ENCODE measurements around the gene EFCAB6.

The EFCAB6 gene

DNA sequence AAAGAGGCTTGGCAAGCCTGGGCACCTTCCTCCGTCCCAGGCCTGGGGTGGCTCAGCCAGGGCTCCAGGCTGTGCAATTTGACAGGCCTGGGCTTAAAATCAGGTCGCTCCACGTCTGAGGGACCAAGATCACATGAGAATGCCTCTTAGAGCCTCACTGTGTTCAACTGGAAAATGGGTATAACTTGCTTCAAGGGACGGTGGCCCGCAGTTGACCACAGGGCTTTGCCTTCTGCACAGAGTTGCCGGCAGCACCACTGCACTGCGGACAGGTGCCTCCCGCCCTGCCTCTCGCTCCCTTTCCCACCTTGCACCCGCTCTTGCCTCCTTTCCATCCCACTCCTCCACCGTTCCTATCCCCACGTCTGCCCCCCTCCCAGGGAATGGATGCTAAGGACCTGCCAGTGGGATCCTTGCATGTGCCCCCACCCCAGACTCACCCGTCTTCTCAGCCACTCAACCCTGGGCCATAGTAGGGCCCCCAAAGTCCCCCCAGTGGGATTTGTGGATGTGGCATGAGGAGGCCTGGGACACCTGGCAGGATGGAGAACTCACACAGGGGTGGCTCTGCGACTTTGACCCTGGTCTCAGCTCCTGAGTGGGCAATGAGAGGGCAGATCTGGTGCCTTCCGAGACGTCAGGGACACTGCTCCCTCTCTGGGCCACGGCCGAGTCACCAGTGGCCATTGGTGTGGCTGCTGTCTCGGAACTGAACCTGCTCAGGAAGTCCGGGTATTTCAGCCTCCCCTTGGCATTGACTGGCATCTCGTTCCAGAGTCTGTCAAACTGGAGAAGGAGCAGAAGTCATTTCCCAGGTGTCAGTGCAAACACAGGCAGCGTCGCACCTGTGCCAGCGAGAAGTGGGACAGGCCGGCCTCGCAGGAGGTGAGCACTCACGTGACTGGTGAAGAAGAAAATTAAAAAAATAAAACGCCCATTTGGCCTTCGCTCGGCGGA lies 272.3 kb downstream of the EFCAB6 start:
- DNase-seq, result no peak

DNA sequence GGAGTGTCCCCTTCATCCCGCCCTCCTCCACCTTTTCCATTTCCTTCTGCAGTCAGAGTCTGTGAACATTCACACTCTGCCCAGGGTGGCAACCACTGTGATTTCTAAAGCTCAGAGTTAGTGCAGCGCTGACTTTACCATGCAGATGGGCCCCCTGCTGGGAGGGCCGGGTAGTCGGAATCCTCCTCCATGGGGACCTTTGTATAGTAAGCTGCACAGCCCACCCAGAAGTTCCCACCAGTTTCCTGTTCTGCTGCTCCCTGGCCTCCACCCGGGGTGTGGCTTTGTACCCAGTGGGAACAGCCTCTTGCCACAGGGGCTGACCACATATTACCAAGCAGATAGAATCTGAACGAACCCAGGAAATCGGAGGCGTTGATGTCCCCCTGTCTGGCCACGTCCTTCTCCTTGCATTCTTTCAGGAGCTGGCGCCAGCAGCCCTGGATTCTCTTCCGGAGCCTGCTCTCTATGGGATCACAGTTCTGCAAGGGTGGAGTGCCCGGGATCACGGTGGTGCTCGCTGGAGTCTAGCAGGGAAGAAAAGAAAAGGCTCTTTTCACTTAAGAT lies 275.0 kb downstream of the EFCAB6 start:
- no peak for DNase-seq

DNA sequence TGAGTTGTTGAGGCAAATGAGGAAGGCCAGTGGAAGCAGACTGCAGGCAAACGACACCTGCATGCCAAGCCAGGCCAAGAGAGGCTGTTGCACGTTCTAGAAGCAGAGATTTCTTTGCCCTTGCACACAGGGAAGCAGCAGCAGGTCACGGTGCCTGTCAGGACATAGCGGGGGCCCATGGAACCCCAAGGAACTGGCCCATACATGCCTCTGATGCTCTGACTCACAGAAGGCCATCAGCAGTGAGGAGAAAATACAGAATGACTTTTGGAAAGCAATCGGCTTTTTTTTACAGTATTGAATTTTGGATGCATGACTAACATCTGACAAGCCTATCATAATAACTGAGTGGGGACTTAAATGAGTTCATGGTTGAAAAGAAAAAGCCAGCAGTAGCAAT lies 276.4 kb downstream of the EFCAB6 start:
- no peak for DNase-seq

DNA sequence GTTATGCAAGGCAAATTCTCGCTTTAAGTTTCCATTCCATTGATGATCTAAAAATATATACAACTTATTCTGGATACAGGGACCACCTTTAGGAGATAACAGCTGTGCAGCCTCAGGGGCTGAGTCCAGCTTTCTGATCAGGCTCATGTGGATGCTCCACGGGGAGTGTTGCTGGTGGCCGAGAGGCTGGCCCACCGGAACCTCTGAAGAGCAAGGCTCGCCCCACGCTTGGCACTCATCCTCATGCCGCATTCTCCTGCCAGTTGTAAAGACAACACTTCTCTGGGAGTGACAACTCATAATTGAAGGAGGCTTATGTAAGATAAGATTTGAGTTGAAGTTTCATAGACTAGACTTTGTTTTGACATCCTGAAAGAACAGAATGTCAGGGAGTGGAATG lies 276.8 kb downstream of the EFCAB6 start:
- DNase-seq, result no peak

DNA sequence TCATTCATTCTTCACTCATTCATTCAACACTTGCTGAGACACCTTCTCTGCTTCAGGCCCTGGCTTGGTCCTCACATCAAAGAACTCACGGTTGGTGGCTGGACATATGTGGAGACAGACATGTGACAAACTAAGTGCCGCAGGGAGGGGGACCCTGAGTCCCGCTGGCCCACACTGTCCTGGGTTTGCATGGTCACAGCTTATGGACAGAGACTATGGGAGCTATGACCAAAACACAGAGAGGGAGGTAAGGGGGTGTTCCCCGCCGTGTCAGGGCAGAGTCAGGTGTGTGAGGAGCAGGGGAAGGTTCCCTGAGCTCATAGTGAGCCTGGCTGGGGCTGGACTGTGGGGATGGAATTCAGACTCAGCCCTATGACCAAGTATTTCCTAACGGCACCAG lies 277.2 kb downstream of the EFCAB6 start:
- no peak for DNase-seq

DNA sequence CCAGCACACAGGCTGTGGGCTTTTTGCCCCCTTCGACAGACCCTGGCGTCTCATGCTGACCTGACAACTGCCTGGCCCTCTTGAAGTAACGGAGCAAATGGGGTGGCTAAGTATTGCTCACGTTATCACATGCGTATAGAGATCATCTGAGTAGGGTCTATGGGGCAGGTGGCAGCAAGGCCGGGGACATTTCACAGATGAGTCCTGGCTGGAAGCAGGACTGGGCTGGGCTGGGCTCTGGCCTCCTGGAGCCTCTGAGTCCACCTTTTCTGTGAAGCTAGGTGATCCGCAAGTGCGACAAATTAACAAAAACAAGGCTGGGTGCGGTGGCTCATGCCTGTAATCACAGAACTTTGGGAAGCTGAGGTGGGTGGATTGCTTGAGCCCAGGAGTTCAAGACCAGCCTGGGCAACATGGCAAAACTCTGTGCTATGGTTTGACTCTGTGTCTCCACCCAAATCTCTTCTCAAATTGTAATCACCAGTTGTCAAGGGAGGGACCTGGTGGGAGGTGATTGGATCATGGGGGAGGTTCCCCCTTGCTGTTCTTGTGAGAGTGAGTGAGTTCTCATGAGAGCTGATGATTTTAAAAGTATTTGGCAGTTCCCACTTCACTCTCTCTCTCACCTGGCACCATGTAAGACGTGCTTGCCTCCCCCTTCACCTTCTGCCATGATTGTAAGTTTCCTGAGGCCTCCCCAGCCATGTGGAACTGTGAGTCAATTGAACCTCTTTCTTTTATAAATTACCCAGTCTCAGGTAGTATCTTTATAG lies 278.3 kb downstream of the EFCAB6 start:
- no peak for DNase-seq

DNA sequence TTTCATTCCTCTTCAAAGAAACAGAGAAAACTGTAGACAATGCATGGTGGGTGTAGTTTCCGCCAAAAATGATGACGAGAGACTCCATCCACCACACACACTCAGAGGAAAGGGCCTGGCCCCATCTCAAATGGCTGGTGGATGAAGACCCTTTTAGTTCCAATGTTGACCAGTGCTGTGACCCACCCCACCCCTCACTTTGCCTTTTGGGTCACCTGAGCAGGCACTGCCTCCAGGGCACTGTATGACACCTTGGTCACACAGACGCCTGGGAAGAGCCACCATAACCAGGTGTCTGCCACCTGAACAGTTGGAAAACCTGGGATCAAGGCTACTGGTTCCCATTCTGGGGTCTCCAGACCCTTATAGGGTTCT lies 279.0 kb downstream of the EFCAB6 start:
- no peak for DNase-seq

DNA sequence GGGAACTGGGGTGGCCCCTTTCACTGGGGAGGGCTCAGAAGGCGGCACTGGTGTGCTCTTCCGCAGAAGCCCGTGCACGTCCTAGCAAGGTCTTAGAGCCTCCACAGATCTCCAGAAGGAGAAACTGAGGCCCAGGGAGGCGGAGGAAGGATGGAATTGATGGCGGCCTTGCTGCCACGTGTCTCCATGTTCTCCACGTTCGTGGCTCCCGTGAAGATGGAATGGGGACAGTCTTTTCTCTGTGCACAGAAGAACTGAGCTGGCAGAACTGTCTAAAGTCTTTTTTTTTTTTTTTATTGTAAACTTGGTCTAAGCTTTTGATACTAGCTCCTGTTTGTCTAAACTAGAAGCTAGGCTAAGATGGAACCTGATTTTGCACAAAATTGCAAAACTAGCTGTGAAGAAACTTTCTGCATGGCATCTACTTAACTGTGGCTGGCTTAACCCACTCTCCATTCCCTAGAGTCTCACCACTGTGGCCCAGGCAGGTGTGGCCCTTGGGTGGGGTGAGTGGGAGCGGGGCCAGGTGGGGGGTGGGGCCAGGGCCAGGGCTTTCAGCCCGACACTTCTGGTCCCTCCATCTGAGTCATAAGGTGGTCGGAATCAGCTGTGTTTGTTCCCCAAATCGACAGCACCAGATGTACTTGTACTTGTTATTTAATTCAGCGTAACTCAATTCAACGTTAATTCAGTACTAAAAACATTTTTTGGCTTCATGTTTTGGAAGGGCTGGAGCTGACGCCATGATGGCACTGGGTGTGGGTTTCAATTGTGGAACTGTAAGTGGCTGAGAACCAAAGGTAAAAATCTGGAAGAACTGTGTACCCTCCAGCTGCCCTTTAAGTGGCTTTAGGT lies 279.6 kb downstream of the EFCAB6 start:
- no peak for DNase-seq

DNA sequence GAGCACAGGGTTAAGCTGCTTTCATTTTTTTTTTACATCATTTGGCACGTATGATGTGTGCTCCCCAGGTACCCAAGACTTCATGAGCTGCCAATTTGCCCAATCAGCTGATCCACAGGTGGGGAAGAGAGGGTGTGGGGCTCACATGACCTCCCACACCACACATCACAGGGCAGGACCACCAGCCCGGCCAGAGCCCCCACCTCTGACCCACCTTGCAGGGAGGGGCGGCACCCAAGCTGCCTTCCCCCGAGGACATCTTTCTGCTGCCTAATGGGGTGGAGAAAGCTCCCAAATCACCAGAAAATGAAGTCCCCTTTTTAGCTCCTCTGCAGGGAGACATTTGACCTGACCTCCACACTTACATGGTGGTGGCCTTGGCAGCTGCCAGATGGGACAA lies 280.5 kb downstream of the EFCAB6 start:
- no peak for DNase-seq

DNA sequence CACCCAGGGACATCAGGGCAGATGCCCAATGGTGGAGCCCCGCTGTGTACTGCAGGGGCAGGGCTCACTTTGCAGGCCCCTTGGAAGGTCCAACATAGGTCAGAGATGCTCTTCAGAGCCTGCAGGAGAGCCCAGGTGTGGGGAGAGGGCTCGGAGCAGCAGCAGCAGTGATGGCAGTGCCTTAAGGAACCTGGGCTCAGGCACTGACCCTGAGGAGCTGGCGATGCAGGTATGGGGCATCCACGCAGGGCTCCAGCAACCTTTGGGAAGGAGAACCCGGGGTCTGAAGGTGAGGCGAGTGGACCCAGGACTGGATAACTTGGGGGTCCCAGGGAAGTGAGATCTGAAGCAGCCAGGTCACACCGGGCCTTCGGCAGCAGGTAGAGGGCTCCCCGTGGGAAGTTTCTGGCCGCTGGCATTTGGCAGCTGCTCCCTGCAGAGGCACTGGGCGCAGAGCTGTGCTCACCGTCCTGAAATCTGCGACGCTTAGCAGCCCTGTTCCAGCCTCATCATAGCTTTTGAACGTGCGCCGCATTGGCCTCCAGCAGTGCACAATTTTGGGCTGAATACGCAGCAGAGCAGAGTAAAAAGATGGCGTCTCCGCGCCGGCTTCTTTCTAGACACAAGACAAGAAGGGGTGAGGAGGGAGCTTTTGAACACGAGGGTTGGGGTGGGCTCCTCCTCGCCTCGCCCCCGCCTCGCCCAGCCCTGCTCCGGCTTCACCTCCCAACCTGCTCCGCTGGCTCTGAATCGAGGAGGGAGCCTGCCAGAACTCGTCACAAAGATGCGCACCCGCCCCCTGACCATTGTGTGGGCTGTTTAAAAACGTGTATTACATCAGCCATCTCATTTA lies 281.5 kb downstream of the EFCAB6 start:
- DNase-seq, result no peak

DNA sequence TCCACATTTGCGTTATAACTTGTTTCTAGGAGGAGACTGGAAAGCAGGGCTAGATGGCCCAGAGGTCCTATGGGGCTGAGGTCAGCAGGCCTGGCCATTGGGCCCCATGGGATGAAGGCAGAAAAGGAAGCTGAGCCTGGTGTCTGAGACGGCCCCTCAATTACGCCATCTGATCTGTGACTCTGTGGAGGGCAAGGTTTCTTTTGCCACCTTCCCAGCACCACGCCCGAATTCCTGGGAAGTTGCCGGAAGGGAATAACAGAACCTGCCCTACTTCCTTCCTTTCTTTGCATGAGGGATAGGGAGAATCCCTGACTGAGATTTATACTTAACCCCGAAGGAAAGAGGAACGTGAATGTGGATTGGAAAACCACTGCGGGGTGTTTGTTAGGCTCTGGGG lies 282.2 kb downstream of the EFCAB6 start:
- DNase-seq, result no peak

DNA sequence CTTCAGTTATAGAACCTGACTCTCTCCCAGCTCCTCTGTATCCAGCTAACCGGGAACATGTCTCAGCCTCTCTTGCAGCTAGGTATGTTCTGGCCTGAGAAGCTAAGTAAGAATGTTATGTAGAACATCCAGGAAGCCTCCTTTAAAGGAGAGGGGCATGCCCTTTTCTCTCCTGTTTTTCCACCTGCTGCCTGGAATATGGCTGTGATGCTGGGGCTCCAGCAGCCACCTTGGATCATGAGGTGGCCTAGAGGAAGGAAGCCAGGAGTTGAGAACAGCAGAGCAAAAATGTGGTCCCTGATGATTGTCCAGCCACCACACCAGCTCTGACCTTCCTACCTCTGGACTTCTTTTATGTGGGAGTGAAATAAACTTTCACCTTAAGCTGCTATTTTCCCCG lies 282.6 kb downstream of the EFCAB6 start:
- DNase-seq, result no peak

DNA sequence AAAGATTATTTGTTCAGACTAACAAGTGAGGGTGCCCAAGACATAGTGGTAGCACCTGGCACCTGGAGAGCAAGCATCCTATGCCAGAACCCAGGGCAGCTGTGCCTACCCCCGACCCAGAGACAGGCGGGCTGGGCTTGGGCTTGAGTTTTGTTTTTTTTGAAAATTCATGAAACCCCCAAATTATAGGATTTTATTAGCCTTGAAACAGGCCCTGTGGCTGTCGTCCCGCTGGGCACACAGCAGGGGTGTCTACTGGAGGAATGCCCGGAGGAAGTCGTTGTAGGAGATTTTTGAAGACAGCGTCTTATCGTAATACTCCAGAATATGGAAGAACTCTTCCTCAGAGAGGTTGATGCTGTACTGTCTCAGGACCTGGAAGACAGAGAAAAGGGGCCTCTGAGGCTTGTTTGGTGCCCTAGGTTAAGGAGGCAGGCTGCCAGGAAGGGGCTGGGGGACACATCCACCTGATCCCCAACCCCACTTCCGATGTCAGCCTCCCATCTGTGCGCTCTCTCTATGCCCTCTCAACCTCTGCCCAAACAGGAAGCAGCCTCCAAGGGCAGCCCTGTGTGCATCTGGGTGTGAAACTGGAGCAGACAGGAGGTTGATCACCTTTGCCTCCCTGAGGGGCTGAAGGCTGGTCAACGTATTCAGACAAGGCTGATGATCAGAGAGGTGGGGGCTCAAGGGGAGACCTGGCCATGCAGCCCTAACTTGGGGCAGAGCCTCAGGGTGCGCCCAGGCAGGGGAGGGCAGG lies 283.3 kb downstream of the EFCAB6 start:
- no peak for DNase-seq

DNA sequence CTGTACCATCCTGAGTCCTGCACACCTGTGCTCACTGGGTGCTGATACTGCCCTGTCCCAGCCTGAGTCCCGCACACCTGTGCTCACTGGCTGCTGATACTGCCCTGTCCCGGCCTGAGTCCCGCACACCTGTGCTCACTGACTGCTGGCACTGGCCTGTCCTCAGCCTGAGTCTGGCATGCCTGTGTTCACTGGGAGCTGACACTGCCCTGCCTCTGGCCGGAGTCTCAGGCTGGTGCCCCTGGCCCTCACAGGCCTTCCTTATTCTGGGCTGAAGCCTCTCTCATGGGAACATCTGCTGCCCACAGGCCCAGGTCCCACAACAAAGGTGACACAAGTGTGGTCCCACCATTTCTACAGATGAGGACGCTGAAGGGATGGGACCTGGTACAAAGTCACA lies 285.2 kb downstream of the EFCAB6 start:
- DNase-seq, result no peak

DNA sequence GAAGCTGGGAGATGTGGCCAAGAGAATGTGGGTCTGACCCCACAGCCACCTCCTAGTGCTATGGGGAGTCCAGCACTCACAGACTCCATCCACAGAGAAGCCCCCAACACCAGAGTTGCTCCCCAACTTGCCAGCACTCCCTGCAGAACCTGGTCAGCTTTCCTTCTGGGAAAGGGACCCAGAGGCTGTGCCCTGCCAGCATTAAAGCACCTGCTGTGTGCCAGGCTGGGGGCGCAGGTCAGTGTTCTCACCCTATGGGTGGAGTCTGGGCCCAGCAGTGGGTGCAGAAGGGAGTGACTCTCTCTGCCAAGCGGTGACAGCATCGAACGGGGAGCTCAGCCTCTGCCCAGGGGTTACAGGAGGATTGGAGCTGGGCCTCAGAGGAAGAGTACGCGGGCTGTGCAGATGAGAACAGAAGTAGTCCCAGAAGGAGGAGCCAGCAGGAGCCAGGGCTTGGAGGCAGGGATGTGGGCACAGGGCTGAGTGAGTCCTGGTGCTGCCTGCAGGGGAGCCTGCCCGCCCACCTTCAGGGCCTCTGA lies 285.9 kb downstream of the EFCAB6 start:
- no peak for DNase-seq

DNA sequence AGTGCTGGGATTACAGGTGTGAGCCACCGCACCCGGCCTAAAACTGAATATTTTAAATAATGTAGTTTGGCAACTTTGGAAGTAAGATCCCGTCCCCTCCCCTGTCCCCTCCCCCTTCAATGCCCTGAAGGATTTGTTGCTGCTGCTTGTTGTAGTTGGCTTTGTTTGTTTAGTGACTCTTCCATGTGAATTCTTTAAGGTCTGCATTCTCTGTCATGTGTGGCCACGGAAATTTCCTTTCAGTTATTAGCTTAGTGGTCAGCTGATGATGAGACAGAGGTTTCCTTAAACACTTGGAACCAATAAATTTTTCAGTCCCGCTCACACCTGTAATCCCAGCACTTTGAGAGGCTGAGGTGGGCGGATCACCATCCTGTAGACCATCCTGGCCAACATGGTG lies 290.4 kb downstream of the EFCAB6 start:
- DNase-seq, result no peak

DNA sequence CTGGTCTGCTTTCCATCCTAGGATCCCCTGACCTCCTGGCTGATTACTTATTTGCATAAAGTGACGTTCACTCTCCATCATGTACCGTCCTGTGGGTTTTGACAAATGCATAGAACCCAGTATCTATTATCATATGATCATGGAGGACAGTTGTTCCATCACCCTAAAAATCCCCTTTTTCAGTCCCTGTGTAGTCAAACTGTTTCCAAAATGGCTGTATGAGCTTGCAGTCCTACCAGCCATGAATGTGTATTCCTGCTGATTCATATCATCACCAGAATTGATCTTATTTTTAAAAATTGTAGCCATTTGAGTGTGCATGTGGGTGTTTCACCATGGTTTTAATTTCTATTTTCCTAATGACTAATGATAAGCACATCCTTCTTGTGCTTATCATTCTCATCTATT lies 291.5 kb downstream of the EFCAB6 start:
- no peak for DNase-seq

DNA sequence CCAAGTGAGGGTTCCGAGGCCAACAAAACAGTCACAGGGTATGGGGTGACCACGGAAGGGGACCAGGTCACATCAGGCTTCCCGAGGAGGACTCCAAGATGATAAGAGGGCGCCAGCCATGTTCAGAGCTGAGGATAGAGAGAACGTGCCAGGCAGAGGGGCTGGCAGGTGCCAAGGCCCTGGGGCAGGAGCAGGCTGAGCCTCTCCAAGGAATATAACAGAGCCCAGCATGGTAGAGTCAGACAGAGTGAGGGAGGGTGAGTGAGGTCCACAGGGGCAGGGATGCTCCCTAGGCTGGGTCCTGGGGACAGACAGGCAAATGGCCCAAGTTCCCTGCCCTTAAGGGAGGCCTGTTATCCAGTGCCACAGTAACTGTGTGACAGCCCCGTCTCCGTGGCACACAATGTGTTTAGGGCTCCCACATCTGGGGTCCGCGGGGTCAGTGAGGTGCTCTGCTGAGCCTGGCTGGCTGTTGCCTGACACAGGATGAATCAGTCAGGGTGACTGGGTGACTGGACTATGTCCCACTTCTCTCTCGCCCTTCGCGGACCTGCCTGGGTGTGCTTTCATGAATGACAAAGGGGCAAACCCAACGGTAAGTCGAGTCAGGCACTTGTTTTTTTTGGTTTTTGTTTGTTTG lies 295.0 kb downstream of the EFCAB6 start:
- no peak for DNase-seq

DNA sequence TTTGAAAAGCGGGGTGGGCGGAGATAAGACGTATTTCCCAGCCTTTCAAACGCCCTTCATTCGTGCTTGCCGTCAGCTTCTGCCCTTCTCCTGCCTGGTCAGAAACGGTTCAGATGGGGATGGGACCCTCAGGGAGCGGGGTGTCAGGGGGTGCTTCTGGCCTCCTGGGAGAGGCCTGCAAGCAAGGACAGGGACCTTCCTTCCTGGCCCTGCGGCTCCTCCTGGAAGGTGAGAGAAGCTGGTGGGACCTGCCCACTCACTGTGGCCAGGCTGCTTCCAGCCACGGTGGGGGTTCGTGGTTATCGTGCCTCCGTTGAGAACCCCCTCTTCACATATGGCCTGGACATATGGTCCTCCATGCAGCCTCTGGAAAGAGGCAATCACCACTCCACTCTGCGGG lies 295.7 kb downstream of the EFCAB6 start:
- no peak for DNase-seq

DNA sequence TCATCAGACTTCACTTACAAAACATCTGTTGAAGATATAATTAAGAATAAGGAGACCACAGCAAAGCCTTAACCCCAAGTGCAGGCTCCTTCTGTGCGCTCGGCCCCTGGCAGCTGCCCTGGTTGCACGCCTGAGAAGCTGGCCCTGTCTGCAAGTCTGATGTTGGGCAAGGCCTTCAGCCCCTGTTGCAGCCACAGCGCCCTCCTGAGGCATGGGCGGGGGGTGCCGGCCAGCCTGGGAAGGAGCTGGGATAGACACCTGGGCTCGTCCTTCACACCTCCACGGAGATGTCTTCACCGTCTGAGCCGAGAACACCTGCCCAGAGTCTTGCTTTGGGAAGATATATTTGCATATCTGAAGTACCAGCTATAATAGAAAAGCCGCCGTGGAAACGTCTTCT lies 296.2 kb downstream of the EFCAB6 start:
- no peak for DNase-seq
